Kasumi-1 (cell line): ENCODE results near the gene SDK1.
"Not testable (repeated sequence)": the region's sequence is repeated elsewhere in the genome, so short reads cannot be mapped to it uniquely, and the experiment has no call there.

Experiments
- DNase-seq, 2 experiments: peaks; one replicate each; lab custom pipeline; 2025; lab: John Stamatoyannopoulos, UW

SDK1 gene

DNA sequence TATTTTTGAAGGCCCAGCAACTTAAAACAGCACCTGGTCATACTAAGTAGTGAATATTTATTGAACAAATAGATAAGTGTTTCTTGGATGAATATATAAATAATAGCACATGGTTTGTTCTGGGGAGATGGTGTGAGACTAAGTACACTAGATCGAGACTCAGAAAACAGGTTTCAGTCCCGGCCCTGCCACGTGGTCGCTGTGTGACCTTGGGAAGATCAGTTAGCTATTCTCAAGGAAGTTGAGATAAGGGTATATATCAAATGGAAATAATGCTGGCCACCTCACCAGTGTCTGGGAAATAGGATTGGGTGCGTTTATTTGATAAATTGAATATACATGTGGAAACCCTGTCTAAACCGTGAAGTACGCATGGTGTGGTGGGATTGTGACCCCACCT, 354.6 kb downstream of the SDK1 start:
- no peak for DNase-seq

DNA sequence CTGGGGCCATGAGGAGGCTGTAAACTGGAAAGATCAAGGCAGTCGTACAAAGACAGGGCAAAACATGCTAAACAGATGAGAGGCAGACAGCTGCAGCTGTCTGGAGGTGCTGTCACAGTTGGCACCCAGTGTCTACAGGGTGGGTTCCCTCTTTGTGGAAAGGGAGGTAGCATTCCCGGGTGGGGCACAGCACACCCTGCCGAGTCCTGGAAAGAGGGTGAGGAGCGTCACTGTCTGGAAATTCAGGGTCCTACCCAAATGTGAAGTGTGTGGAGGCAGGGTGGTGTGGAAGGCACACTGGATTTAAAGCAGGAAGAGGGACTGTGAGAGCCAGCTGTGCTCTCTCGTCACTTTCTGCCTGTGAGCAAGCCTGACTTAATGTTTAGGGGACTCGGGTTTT, 356.2 kb downstream of the SDK1 start:
- no peak for DNase-seq

DNA sequence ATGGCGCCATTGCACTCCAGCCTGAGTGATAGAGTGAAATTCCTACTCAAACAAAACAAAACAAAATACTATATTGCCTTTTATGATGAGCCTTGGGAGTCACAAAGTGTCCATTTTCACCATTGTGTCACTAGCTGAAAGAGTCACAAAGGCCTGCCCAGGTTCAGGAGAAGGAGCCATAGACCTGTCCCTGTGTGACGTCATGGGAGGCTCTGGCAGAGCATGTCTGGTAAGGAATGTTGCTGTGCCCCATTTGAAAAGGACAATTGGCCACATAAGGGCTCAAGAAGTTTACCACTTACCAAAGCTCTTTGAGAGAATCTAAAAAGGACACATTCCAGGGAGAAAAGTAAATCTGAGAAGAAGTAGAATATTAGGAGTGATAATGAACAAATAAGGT, 367.7 kb downstream of the SDK1 start:
- DNase-seq, result no peak

DNA sequence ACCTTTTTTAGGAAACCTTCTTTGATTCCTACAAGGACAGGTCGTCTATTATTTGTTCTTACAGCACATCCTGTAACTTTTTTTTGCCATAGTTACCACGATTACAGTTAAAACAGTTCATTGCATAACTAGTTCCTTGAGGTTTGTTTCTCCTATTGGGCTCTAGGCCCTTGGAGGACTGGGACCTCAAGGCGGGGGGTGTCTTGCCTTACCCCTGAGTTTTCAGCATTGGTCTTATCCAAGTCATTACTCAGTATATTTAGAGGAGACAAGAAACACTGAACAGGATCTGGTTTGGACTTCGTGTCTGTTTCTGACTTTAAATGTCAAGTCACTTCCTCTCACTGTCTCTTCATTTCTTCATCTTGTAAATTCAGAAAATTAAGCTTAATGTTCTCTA, 369.8 kb downstream of the SDK1 start:
- no peak for DNase-seq

DNA sequence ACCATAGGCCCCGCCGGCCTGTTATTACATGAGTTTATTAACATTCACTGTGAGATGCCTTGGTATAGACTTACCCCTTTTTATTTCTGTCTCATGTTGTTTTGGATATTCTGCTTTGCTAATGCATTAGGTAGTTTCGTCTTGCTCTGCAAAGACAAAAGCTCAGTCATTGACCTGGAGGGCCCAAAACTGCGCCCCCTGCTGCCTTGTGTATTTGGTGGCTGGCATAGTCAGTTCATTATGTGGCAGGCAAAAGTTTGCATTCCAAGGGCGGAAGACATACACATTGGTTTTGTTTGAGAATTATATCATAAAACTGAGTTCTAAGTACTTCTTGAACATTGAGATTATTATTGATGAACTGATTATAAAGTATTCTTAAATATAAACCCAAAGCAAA, 372.5 kb downstream of the SDK1 start:
- no peak for DNase-seq

DNA sequence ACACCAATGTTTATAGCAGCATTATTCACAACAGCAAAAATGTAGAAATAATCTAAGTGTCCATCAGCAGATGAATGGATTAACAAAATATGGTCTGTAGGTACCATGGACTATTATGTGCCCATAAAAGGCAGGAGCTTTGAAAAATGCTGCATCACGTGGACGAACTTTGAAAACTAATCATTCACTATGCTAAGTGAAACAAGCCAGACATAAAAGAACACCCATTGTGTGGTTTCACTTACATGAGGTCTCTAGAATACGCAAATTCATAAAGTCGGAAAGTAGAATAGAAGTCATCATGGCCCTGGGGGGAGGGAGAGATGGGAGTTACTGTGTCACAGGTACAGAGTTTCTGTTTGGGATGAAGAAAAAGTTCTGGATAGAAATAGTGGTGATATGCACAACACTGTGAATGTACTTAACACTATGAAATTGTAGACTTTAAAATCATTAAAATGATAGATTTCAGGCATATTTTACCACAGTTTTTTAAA, 377.3 kb downstream of the SDK1 start:
- no peak for DNase-seq

DNA sequence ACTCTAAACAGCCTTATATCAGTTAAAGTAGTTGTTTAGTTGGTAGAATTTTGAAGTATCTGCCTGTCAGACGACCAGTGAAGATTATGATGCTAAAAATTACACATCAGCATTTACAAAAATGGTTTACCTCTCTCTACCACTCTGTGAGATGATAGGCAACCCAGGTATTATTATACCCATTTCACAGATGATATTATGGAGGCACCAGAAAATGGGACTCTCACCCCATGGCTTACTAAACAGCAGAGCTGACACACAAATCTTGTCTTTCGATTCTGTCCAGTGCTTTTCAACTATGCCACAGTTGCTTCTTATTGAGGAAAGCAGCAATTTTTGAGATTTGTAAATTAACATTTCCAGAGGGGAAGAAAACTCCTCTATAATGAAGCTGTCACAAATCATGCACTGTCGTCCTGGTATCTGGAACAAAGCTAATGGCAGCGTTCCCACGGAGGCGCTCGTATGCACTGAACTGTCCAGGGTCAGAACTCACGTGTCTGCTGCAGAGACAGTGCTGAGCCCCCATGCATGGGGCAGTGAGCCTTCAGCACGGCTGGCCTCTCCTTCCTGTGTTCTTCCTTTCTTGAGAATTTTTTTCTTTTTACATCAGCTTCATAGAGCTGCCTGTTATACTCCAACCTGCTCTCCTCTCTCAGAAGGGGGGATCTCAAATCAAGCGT, 381.1 kb downstream of the SDK1 start:
- no peak for DNase-seq

DNA sequence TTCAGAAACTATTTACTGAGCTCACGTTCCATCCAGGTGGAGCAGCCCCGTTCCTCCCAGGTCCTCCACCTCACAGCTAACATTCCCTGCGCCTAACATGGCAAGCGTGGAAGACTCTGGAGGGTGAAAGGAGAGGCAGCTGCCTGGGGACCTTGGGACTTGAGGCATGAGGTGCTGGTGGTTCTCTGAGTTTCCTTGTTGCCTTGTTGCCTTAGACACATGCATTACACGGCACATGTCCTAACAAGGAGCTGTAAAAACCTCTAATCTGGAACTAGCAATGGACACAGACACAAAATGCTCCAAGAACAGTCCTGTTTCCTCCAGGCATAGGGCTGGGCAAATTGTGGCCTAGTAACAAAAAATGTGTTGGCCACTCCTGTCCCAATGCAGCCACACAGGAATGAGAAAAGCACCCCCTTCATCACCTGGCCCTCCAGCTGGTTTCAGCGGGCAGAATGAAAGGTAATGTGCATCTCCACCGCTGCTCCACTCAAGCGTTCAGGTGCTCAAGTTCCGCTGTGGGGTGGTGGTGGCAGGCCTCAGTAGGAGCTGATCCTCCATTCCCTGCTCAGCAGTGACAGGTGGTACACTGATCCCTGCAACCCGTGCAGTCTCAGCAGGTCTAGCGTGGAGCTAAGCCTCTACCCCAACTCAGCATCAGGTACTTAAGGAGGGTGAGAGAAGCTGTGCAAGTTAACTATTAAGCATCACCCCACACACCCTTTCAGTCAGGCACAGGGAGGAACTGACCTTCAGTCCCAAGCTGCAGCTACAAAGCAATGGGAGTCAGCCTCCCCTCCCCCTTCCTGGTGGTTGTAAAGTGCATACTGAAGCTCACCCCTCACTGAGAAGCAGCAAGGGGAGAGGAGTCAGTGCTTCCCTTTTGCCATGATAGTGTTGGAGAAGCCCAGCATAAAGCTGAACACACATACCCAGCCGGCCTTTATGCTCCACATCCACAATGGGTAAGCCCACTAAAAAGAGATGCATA, 382.8 kb downstream of the SDK1 start:
- DNase-seq, result no peak

DNA sequence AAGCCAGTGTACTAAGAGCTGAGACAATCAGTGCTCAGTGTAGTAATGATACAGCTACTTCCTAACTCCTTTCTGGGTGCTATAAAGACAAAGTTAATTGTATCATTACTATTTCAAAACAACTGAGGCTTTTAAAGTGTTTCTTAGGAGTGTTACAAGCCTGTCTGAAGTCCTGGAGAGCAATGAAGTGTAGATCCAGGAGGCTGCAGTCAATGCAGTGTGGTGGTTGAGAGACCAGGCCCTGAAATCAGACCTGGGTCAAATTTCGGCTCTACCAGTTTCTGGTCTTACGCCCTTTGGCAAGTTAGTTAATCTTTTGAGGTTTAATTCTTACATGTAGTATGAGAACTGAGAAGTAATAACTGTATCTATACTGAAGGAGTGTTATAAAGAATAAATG, 387.0 kb downstream of the SDK1 start:
- DNase-seq, result no peak

DNA sequence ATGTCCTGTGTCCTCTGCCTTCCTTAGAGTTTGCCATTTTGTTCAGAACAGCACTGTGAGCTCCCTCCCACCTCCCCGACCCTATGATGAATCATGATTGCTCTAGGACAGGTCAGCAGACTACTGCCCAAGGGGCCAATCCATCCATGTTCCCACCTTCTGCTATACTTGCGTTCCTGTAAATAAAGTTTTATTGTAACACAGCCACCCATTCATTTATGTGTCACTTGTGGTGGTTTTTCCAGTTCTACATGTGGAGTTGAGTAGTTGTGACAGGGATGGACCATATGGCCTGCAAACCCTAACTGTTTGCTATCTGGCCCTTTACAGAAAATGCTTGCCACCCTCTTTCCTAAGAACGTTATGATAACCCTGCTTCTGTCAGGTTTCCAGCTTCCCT, 387.8 kb downstream of the SDK1 start:
- no peak for DNase-seq

DNA sequence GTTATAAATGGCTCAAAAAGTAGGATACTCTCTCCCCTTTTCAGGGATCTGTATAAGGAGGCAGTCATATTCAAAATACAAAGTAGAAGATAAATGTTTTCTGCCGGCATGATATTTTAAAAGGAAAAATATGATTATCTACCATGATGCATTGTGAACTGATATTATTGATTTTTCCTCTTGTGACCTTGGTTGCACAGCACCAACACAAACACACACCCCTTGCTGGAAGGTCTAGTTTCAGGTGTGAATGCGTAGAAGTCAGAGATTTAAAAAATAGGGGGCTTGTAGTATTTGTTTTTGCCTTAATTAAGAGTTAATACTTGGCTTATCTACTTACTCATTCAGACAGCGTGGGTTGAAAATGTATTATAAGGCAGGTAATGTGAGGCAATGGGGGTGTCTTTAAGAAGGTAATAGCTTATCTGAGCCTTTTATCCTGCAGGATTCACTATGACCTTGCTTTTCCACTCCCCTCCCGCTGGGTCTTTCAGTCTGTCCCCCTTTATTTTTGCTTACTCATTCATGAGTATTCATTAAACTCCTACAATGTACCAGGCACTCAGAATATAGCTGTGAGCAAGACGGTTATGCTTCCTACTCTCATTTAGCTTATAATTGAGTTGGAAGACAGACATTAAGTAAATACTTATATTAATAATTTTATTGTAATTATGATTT, 390.6 kb downstream of the SDK1 start:
- no peak for DNase-seq

DNA sequence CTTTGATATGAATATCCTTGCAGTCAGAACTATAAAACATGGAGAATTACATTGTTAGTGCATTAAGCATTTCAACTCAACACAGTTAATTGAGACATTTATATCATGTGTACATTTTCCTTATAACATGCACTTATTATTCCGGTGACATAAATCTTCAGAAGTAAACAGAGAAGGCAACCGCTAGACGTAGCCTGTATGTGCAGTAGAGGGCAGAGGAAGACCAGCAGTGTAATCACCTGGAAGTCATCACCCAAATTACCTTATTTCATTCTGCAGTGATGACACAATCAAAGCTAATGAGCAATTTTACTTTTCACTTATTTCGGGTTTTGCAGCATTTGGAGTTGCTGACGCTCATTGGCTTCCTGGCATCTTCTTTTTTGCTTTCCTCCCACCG, 394.6 kb downstream of the SDK1 start:
- DNase-seq, result no peak

DNA sequence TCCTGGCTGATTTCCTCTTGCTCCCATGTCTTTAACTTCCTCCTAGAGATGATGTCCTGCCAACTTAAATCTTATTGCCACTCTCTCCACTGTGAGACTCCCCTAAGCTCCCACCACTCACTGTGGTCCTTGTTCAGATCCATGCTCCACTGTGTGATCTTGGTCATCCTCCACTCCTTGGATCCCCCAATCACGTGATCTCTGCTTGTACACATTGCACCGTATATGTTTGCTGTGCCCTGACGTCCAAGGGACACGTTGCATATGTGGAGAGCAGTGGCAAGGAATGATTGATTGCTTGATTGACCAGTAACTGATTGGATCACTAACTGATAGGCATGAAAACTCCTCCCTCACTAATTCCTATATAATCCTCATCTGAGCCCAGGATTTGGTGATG, 395.1 kb downstream of the SDK1 start:
- DNase-seq, result no peak

DNA sequence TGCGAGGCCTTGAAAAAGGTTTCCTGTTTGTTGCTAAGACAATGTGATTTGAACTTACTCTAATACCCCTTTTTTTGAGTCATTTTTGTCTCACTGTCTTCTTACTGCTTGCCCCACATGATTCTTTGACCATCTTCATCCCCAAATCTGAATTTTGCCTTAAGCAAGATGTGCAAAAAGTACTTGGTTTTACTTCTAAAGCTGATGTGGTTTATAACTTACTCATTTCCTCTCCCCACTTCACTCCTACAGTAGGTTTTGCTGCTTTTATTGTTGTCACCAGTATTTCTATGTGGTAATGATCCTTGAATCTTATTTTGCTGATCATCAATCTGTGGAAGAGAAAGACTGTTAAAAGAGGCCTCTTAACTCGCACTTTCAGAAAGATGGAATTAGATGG, 396.4 kb downstream of the SDK1 start:
- DNase-seq, result no peak

DNA sequence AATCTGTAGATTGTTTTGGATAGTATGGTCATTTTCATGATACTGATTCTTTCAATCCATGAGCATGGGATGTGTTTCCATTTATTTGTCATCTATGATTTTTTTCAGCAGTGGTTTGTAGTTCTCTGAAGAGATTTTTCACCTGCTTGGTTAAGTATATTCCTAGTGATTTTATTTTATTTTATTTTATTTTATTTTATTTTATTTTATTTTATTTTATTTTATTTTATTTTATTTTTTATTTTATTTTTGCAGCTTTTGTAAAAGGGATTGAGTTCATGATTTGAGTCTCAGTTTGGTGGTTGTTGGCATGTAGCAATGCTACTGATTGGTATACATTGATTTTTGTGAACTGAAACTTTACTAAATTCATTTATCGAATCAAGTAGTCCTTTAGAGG, 404.2 kb downstream of the SDK1 start:
- no peak for DNase-seq

DNA sequence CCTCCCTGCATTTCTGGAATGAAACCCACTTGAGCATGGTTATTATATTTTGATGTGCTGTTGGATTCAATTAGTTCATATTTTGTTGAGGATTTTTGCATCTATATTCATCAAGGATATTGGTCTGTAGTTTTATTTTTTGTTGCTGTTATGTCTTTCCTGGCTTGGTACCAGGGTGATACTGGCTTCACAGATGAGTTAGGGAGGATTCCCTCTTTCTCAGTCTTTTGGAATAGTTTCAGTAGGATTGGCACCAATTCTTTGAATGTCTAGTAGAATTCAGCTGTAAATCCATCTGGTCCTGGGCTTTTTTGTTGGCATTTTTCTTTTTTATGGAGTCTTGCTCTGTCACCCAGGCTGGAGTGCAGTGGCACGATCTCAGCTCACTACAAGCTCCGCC, 405.0 kb downstream of the SDK1 start:
- DNase-seq, result not testable (repeated sequence)

DNA sequence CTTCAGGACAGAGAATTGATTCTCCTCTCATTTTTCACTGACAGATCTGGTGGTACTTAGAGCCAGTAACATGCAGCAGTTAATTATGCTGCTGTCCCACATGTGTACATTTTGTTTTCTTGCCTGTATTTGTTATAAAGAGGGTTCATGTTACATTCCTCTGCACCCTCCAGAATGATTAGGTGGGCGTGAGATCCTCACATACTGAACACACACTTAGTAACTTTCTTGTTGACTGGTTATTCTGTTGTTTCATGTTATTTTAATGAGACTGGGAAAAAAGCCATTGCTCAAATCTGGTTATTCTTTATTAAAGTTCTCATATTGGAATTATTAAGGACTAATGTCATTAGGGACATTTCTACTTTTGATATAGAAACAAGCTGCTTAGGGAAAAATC, 409.1 kb downstream of the SDK1 start:
- no peak for DNase-seq

DNA sequence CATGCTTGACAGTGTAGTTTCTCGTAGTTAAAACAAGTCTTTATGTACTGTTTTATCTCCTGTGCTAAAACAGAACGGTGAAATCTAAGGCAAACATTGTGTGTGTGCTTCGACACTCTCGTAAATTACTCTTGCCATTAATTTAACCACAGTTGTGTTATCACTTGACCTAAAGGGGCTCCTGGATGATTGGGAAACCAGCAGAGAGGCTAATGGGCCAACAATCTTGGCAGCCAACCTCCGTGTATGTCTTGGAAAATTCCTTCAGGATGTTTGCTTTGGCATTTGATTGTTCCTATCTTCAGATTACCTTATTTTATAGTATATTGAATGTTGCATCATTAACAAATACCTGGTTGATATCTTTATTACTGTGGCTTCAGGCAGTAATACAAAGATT, 409.5 kb downstream of the SDK1 start:
- no peak for DNase-seq

DNA sequence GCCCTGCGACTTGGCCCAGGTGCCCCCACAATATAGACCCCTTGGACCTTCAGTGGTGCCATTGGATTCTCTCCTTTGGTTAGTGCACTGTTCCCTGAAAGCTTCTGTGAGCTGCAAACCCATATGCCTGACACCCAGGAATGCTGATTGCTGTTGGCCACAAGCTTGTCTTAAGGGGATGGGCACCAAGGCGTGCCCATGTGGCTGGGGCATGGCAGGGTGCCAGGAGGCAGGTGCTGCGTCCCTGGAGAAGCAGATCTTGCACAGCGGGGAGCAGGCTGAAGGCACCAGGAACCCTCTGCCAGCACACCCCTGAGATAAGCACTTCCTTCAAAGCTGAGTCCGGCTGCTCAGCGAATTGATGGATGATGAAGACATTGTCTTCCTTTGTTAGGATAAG, 411.8 kb downstream of the SDK1 start:
- DNase-seq, result no peak

DNA sequence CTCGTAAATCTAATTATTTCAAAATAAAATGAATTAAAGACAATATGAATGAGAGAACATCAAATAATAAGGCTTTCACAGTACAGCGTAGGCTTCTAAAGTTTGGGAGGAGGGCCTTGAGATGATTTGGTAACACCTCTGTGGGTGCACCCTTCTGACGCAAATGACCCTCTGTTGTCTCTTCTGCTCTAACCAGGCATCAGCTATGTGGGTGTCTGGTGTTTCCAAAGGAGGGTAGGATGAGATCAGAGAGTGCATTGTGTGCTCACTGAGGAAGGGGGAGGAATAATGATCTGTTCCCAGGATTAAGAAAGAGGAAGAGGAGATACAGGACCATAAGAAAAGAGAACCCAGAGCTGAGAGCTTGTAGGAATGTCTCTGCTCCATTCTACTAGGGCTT, 420.4 kb downstream of the SDK1 start:
- no peak for DNase-seq

DNA sequence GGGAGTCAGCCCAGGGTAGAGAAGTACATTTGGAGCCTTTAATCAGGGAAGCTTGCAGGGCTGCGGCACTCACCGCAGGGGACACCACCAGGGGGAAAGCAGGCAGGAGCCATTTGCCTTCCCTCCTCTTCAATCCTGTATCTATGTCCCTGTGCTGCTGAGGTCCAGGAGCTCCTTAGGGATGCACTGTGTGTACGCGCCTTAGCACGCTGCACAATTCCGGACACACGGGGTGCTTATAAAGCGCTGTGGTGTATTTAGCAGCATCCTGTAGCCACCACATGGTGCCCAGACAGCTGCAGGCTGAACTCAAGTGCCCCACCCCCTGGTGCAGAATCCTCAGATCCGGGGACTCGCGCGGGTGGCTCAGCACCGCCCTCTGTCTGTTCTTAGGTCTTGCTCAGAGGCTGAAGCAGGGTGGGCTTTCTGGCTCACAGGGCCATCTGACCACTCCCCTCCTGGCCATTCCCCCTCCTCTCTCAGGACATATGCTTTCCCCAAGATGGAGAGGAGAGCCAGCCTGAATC, 421.4 kb downstream of the SDK1 start:
- DNase-seq, result no peak
